ENCODE results near the gene FLOT1. TPM values are rescaled to one million over a fixed set of nuclear protein-coding genes. Genes with fewer than 3 reads are reported as not detected.

The FLOT1 gene
- total and polyA plus RNA-seq, 9 of the 15 experiments (the other 6 are each of a cell fraction or from before 2014, with no cell fraction given) = 11.7 to 149 (median 118) TPM

DNA sequence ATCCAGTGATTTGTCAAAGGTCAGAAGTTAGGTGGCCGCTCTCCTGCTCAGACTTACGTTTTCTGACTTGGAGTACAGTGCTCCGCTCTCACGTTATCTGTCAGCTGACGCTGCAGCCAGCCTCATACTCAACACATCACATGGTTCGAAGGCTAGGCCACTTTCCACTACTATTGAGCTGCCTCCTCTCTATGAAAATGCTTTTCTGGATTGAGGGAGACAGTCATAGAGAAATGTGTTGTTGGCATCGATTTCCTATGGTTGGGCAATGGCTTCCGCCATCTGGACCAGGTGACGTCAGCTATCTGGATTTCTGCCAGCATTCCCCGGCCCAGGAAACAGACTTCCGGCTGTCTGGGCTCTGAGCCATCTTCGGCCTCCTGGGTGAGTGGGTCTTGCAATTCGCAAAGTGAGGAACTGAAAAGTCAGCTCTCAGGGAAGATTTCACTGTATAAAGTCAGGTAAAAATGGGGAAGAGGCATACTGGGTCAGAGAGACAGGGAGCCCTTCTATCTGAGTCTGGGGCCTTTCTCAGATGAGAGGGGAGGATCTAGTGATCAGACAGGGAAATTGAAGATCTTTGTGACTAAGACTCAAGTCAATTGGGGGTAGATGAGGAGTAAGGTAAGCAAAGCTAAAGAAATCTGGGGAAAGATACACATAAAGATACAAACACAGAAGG, 39.4 kb upstream of the FLOT1 start (continued):
- TF ChIP-seq, protein P1, sequence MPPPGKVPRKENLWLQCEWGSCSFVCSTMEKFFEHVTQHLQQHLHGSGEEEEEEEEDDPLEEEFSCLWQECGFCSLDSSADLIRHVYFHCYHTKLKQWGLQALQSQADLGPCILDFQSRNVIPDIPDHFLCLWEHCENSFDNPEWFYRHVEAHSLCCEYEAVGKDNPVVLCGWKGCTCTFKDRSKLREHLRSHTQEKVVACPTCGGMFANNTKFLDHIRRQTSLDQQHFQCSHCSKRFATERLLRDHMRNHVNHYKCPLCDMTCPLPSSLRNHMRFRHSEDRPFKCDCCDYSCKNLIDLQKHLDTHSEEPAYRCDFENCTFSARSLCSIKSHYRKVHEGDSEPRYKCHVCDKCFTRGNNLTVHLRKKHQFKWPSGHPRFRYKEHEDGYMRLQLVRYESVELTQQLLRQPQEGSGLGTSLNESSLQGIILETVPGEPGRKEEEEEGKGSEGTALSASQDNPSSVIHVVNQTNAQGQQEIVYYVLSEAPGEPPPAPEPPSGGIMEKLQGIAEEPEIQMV (tag; conservative IDR thresholded peaks at IDR 0.05; ENCODE audit: low read depth) = peak; percentile 77
- TF ChIP-seq VEZF1 (CRISPR knock-in tag; IDR thresholded peaks at IDR 0.05) (peak; percentile 65), NFIX (CRISPR knock-in tag; IDR thresholded peaks at IDR 0.05; ENCODE audit: low read depth) (peak; percentile 73), ZNF584 (CRISPR knock-in tag; IDR thresholded peaks at IDR 0.05; ENCODE audit: low read depth) (peak; percentile 91), KLF1 (tag; IDR thresholded peaks at IDR 0.05) (peak; percentile 51; the same call in 1 of the 2 replicates), PRDM10 (IDR thresholded peaks at IDR 0.05; ENCODE audit: partially characterized antibody) (peak; percentile 39), ZNF398 (CRISPR knock-in tag; IDR thresholded peaks at IDR 0.05) (no peak), EP400 (IDR thresholded peaks at IDR 0.05) (peak; percentile 90), HOMEZ (CRISPR knock-in tag; IDR thresholded peaks at IDR 0.05) (no peak), TFAM (CRISPR knock-in tag; conservative IDR thresholded peaks at IDR 0.05) (no peak), POLR2A (conservative IDR thresholded peaks at IDR 0.05) (peak; percentile 78), GTF2F1 (IDR thresholded peaks at IDR 0.05; ENCODE audit: low read depth, low read length) (no peak), RUNX1 (IDR thresholded peaks at IDR 0.05; ENCODE audit: low read depth) (no peak), NFRKB (IDR thresholded peaks at IDR 0.05; ENCODE audit: low read depth) (peak; percentile 97)
- TF ChIP-seq, protein P2, sequence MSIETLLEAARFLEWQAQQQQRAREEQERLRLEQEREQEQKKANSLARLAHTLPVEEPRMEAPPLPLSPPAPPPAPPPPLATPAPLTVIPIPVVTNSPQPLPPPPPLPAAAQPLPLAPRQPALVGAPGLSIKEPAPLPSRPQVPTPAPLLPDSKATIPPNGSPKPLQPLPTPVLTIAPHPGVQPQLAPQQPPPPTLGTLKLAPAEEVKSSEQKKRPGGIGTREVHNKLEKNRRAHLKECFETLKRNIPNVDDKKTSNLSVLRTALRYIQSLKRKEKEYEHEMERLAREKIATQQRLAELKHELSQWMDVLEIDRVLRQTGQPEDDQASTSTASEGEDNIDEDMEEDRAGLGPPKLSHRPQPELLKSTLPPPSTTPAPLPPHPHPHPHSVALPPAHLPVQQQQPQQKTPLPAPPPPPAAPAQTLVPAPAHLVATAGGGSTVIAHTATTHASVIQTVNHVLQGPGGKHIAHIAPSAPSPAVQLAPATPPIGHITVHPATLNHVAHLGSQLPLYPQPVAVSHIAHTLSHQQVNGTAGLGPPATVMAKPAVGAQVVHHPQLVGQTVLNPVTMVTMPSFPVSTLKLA (conservative IDR thresholded peaks at IDR 0.05) = peak; percentile 42 to 62; a peak in 2 of 4 replicates
